ENCODE measurements around the gene GPR119. TPM values are rescaled to one million over a fixed set of nuclear protein-coding genes. Genes with fewer than 3 reads are reported as not detected.

The GPR119 gene
- total and polyA plus RNA-seq, 2 of the 8 experiments (the other 6 are each of a cell fraction or from before 2014, with no cell fraction given): 0.11 TPM; not detected in 1

GRCh38 chrX:130418740-130419139, 33.3 kb upstream of the GPR119 start:
- WGBS, 2 experiments (ENCODE audit: extremely low coverage in 1 of 2, insufficient coverage in 1 of 2, insufficient read length in 1 of 2, insufficient replicate concordance in 2 of 2, low coverage in 1 of 2, low lambda C conversion rate in 2 of 2, missing lambda C conversion rate in 1 of 2): 91% methylated on average over 4 of the region's 4 CpGs; no CpG with 5 or more reads in 1 of the 2 experiments
- POLR2A ChIA-PET (ENCODE audit: partially characterized antibody): no interaction called here
- no peak overlapping the region for H3K4ac ChIP-seq (replicated peaks; ENCODE audit: insufficient read length, low read depth, low read length)
- no peak overlapping the region for H4K5ac ChIP-seq (ENCODE audit: insufficient read length, low read depth, low read length)
- H2BK15ac ChIP-seq (ENCODE audit: low read length): no peak overlapping the region
- H3K79me2 ChIP-seq (ENCODE audit: control insufficient read depth in 1 of 2, insufficient read depth in 2 of 2, low read length in 2 of 2): no peaks in the 10 kb centered on the region
- no peak overlapping the region for H3K14ac ChIP-seq (ENCODE audit: insufficient read length)
- H3K23ac ChIP-seq (ENCODE audit: insufficient read length): no peak overlapping the region
- peaks cover 0 to 3% (median 0%) of the 10 kb centered on the region in 4 experiments; a peak in 1 of 8 replicates for H3K36me3 ChIP-seq (ENCODE audit: control insufficient read depth in 2 of 4, insufficient read depth in 4 of 4, low read length in 3 of 4)
- H3K4me1 ChIP-seq (replicated peaks in 1 of 4; ENCODE audit: control insufficient read depth in 3 of 4, insufficient read depth in 4 of 4, low read length in 3 of 4): no peaks in the 10 kb centered on the region; a peak in 2 of 7 replicates
- H3K9ac ChIP-seq (replicated peaks in 1 of 4; ENCODE audit: extremely low read depth in 1 of 4, low read depth in 3 of 4, low read length in 3 of 4): no peak overlapping the region
- no peaks in the 10 kb centered on the region for H4K20me1 ChIP-seq (replicated peaks in 1 of 2; ENCODE audit: control insufficient read depth in 1 of 2, insufficient read depth in 2 of 2, low read length in 2 of 2)
- no peak overlapping the region for H2BK12ac ChIP-seq (ENCODE audit: low read depth, low read length)
- no peak overlapping the region for H2AK5ac ChIP-seq (ENCODE audit: low read depth, low read length)
- no peak overlapping the region for H4K91ac ChIP-seq (replicated peaks; ENCODE audit: insufficient read length, low read length)
- no peak overlapping the region for H2AFZ ChIP-seq (ENCODE audit: low read length)
- no peaks in the 10 kb centered on the region for H3K23me2 ChIP-seq (ENCODE audit: low read depth, low read length)
- no peaks in the 10 kb centered on the region for H3K9me3 ChIP-seq (ENCODE audit: insufficient read depth in 2 of 2, low read depth in 1 of 2, low read length in 1 of 2)
- H3K79me1 ChIP-seq (ENCODE audit: low read depth, low read length): no peaks in the 10 kb centered on the region
- CTCF ChIA-PET (ENCODE audit: partially characterized antibody): interaction anchor here (0.6 to 1.5 kb wide), 2 partner anchors 444 to 498 kb away, joined by 3 read pairs; no protein-coding TSS in a partner anchor
- DNase-seq (ENCODE audit: low read depth in 1 of 2, low spot score in 2 of 2): no peak
- no peak overlapping the region for H3K18ac ChIP-seq (ENCODE audit: extremely low read depth, low read length)
- no peak for FAIRE-seq
- no peak overlapping the region for H2BK5ac ChIP-seq (ENCODE audit: low read depth, low read length)
- no peak overlapping the region for H3K56ac ChIP-seq (replicated peaks; ENCODE audit: insufficient read length, low read depth, low read length)
- TF ChIP-seq CBX5 (IDR thresholded peaks at IDR 0.05; ENCODE audit: low read depth, low read length) (no peak), KDM1A (IDR thresholded peaks at IDR 0.05; ENCODE audit: borderline replicate concordance, low read length) (no peak), TBP (IDR thresholded peaks at IDR 0.05; ENCODE audit: low read depth, low read length) (no peak)
- no peak overlapping the region for H4K8ac ChIP-seq (ENCODE audit: extremely low read depth, insufficient read depth, low read length)
- H3K4me2 ChIP-seq (ENCODE audit: insufficient read depth in 1 of 2, low read depth in 2 of 2, low read length in 2 of 2): no peak overlapping the region
- no peak overlapping the region for H3K27ac ChIP-seq (ENCODE audit: low read depth, low read length)
- no peak overlapping the region for H3K4me3 ChIP-seq (ENCODE audit: extremely low read depth in 1 of 4, insufficient read depth in 2 of 4, low read depth in 3 of 4, low read length in 4 of 4)
- H2BK120ac ChIP-seq (replicated peaks; ENCODE audit: low read depth, low read length): no peak overlapping the region
- H3K27me3 ChIP-seq (replicated peaks in 1 of 4; ENCODE audit: control insufficient read depth in 3 of 4, extremely low read depth in 1 of 4, insufficient read depth in 3 of 4, low read length in 3 of 4): no peaks in the 10 kb centered on the region
- H2BK20ac ChIP-seq (ENCODE audit: low read length): no peak overlapping the region
